HG03342 (cell line): ENCODE results near the gene RNF25.

ENCODE experiments used
- ATAC-seq: cut with Tn5 transposase; IDR thresholded peaks from one replicate; pipeline ENCODE4 v1.9.1; 2021; ENCODE audit warnings: mild to moderate bottlenecking, moderate library complexity; ENCODE audit not compliant: unreplicated experiment

The RNF25 gene

GRCh38 chr2:218687400-218688060, 15.7 kb upstream of the RNF25 start:
- peak; percentile 58 for ATAC-seq

GRCh38 chr2:218680061-218680460, 8.3 kb upstream of the RNF25 start:
- ATAC-seq: no peak

GRCh38 chr2:218679119-218679518, 7.3 kb upstream of the RNF25 start:
- ATAC-seq: no peak

GRCh38 chr2:218671097-218671653, 627 bp downstream of the RNF25 start:
- ATAC-seq: no peak

- ATAC-seq: no peak
These were observed 7.1 kb downstream of the RNF25 start for GRCh38 chr2:218664653-218665052.

GRCh38 chr2:218663901-218664300, 7.9 kb downstream of the RNF25 start:
- ATAC-seq: no peak

GRCh38 chr2:218662827-218663226, 9.0 kb downstream of the RNF25 start:
- no peak for ATAC-seq

- no peak for ATAC-seq
These were observed 9.4 kb downstream of the RNF25 start for GRCh38 chr2:218662377-218662776.

GRCh38 chr2:218659988-218660358, 11.8 kb downstream of the RNF25 start:
- ATAC-seq: no peak

- ATAC-seq: peak; percentile 94
These were observed 12.4 kb downstream of the RNF25 start, which contains the start of the genes BCS1L and ZNF142 for GRCh38 chr2:218659258-218659987. TSS of gene BCS1L (plus strand) at chr2:218659683. CDS start at chr2:218660988, 1,305 bp downstream. TSS of gene ZNF142 (minus strand) at chr2:218659623. CDS start at chr2:218656429, 3,194 bp downstream.

GRCh38 chr2:218658671-218659257, 13.0 kb downstream of the RNF25 start:
- ATAC-seq: peak; percentile 39

GRCh38 chr2:218655751-218656150, 16.1 kb downstream of the RNF25 start:
- ATAC-seq: no peak

GRCh38 chr2:218648787-218649100, 23.1 kb downstream of the RNF25 start:
- no peak for ATAC-seq

GRCh38 chr2:218648088-218648786, 23.6 kb downstream of the RNF25 start:
- ATAC-seq: no peak

- ATAC-seq: peak; percentile 61
These were observed 26.7 kb downstream of the RNF25 start for GRCh38 chr2:218645126-218645525.

- ATAC-seq: no peak
These were observed 27.1 kb downstream of the RNF25 start for GRCh38 chr2:218644721-218645120.

GRCh38 chr2:218643751-218644310, 28.0 kb downstream of the RNF25 start:
- ATAC-seq: no peak

GRCh38 chr2:218642786-218643185, 29.0 kb downstream of the RNF25 start:
- ATAC-seq: no peak

GRCh38 chr2:218642121-218642656, 29.6 kb downstream of the RNF25 start:
- no peak for ATAC-seq

GRCh38 chr2:218638372-218638771, 33.4 kb downstream of the RNF25 start:
- ATAC-seq: no peak

GRCh38 chr2:218635719-218636118, 36.1 kb downstream of the RNF25 start:
- ATAC-seq: no peak
